Stimulated activated effector memory CD8-positive, alpha-beta T cell treated with anti-CD3 and anti-CD28 coated beads, Interleukin-12 subunit alpha, Interleukin-12 subunit beta, amount 100 ng/mL, for 72 hours (primary cell): ENCODE measurements around the gene PGGHG.
"Not testable (repeated sequence)": the region's sequence is repeated elsewhere in the genome, so short reads cannot be mapped to it uniquely, and the experiment has no call there.

ENCODE experiments used
- ATAC-seq: fragments of 150-1000 bp; cut with Tn5 transposase; 2 replicates; pipeline ENCODE4 v1.10.0; 2021
- DNase-seq, 2 donors: peaks; one replicate each; pipeline ENCODE4 v3.0.0; 2021 to 2022; ENCODE audit warnings: low spot score in 2 of 2
- H3K27ac Mint-ChIP-seq: one replicate; pipeline ENCODE4 v1.8.0; 2022; ENCODE audit warnings: mild to moderate bottlenecking, mixed read lengths
- H3K36me3 Mint-ChIP-seq: one replicate; pipeline ENCODE4 v1.8.0; 2022; ENCODE audit warnings: mild to moderate bottlenecking, mixed read lengths
- H3K4me1 Mint-ChIP-seq: one replicate; pipeline ENCODE4 v1.8.0; 2022; ENCODE audit warnings: mixed read lengths
- H3K4me3 Mint-ChIP-seq: one replicate; pipeline ENCODE4 v1.8.0; 2022; ENCODE audit warnings: mild to moderate bottlenecking, mixed read lengths
- H3K9me3 Mint-ChIP-seq: one replicate; pipeline ENCODE4 v1.8.0; 2022; ENCODE audit warnings: mixed read lengths

Gene PGGHG

DNA sequence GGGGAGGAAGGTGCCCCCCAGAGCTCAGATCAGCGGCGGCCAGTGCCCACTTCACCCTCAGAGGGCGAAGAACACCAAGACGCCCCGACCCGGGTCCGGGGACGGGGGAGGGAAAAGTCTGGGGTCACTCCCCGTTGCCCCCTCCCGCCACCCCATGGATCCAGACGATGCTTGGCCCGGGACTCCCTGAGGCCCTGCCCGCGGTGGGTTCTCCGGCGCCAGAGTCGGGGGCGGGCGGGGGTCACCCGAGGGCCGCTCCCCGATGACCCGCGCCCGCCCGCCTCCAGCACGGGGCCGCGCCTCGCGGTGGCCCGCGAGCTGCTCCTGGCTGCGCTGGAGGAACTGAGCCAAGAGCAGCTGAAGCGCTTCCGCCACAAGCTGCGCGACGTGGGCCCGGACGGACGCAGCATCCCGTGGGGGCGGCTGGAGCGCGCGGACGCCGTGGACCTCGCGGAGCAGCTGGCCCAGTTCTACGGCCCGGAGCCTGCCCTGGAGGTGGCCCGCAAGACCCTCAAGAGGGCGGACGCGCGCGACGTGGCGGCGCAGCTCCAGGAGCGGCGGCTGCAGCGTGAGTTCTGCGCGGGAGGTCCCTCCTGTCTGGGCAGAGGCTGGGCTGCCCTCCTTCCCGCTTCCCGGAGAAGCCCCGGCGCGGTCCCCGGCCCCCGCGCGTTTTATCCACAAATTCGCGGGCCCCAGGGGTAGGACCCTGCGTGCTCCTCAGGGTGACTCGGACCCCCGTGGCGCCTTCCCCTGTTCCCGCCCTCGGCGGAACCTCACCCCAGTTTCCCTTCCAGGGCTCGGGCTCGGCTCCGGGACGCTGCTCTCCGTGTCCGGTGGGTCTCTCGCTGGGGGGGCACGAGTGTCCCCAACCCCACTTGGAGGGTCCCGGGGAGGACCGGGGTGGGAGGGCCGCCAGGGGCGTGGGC lies 9.6 kb upstream of the PGGHG start:
- DNase-seq, result no peak

DNA sequence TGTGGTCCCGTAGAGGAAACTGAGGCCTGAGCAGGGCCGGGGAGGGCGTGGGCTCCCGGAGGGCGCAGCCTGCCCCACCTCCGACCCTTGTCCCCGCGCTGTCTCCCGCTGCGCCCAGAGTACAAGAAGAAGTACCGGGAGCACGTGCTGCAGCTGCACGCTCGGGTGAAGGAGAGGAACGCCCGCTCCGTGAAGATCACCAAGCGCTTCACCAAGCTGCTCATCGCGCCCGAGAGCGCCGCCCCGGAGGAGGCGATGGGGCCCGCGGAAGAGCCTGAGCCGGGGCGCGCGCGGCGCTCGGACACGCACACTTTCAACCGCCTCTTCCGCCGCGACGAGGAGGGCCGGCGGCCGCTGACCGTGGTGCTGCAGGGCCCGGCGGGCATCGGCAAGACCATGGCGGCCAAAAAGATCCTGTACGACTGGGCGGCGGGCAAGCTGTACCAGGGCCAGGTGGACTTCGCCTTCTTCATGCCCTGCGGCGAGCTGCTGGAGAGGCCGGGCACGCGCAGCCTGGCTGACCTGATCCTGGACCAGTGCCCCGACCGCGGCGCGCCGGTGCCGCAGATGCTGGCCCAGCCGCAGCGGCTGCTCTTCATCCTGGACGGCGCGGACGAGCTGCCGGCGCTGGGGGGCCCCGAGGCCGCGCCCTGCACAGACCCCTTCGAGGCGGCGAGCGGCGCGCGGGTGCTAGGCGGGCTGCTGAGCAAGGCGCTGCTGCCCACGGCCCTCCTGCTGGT lies 8.8 kb upstream of the PGGHG start:
- Mint-ChIP-seq H3K36me3 (peaks cover 13% of the 10 kb centered on the region), H3K9me3 (no peaks in the 10 kb centered on the region), H3K4me3 (peak overlapping the region; percentile 72), H3K27ac (no peak overlapping the region), H3K4me1 (peaks cover 44% of the 10 kb centered on the region)
- DNase-seq (no peak), ATAC-seq (peak; percentile 66)

More for the DNA sequence above, 9.6 kb upstream of the PGGHG start:
- Mint-ChIP-seq H3K4me1 (peaks cover 41% of the 10 kb centered on the region), H3K36me3 (peaks cover 13% of the 10 kb centered on the region), H3K9me3 (no peaks in the 10 kb centered on the region), H3K27ac (no peak overlapping the region), H3K4me3 (peak overlapping the region; percentile 72)
- peak; percentile 46 for ATAC-seq

DNA sequence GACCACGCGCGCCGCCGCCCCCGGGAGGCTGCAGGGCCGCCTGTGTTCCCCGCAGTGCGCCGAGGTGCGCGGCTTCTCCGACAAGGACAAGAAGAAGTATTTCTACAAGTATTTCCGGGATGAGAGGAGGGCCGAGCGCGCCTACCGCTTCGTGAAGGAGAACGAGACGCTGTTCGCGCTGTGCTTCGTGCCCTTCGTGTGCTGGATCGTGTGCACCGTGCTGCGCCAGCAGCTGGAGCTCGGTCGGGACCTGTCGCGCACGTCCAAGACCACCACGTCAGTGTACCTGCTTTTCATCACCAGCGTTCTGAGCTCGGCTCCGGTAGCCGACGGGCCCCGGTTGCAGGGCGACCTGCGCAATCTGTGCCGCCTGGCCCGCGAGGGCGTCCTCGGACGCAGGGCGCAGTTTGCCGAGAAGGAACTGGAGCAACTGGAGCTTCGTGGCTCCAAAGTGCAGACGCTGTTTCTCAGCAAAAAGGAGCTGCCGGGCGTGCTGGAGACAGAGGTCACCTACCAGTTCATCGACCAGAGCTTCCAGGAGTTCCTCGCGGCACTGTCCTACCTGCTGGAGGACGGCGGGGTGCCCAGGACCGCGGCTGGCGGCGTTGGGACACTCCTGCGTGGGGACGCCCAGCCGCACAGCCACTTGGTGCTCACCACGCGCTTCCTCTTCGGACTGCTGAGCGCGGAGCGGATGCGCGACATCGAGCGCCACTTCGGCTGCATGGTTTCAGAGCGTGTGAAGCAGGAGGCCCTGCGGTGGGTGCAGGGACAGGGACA lies 8.0 kb upstream of the PGGHG start:
- H3K9me3 Mint-ChIP-seq, result no peaks in the 10 kb centered on the region
- H3K36me3 Mint-ChIP-seq, result peaks cover 13% of the 10 kb centered on the region
- H3K4me1 Mint-ChIP-seq, result peaks cover 51% of the 10 kb centered on the region
- H3K27ac Mint-ChIP-seq, result no peak overlapping the region
- DNase-seq (no peak), ATAC-seq (peak; percentile 59)
- H3K4me3 Mint-ChIP-seq, result peak overlapping the region; percentile 72

DNA sequence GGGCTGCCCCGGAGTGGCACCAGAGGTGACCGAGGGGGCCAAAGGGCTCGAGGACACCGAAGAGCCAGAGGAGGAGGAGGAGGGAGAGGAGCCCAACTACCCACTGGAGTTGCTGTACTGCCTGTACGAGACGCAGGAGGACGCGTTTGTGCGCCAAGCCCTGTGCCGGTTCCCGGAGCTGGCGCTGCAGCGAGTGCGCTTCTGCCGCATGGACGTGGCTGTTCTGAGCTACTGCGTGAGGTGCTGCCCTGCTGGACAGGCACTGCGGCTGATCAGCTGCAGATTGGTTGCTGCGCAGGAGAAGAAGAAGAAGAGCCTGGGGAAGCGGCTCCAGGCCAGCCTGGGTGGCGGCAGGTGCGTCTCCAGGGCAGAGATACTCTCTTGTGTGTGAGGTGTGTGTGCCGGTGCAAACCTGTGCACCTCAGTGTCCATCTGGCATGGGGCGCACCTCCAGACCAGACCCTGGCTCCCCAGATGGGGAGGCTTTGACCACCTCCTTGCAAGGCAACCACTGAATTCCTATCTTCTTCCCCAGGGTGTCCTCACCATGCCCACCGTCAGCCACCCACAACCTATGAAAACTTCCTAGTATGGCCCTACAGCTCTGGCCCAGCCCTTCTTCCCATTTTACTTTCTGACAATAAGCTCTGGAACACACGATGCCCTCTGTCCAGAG lies 7.3 kb upstream of the PGGHG start:
- no peak for ATAC-seq
- peaks cover 13% of the 10 kb centered on the region for H3K36me3 Mint-ChIP-seq
- H3K27ac Mint-ChIP-seq, result no peak overlapping the region
- H3K4me3 Mint-ChIP-seq, result peak overlapping the region; percentile 72
- H3K4me1 Mint-ChIP-seq, result peaks cover 58% of the 10 kb centered on the region
- peak in 1 of 2 donors; percentile 65 for DNase-seq
- no peaks in the 10 kb centered on the region for H3K9me3 Mint-ChIP-seq

DNA sequence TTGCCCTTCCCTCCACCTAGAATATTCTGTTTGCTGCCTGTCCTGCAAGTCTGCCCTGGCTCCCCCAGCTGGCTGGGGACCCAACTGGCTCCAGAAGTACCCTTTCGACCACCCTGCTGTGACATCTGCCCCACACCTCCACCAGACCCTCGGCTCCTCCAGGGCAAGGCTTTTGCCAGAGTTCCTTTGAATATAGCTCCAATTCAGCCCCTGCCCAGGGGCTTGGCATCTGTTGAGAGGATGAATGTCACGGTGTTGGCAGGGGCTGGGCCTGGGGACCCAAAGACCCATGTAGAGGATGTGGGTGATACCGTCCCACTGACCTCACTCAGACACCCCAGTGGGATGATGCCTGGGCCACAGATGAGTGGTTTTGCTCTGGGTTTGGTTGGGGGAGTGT lies 6.8 kb upstream of the PGGHG start:
- Mint-ChIP-seq H3K36me3 (peaks cover 16% of the 10 kb centered on the region), H3K27ac (no peak overlapping the region), H3K4me3 (peak overlapping the region; percentile 72)

DNA sequence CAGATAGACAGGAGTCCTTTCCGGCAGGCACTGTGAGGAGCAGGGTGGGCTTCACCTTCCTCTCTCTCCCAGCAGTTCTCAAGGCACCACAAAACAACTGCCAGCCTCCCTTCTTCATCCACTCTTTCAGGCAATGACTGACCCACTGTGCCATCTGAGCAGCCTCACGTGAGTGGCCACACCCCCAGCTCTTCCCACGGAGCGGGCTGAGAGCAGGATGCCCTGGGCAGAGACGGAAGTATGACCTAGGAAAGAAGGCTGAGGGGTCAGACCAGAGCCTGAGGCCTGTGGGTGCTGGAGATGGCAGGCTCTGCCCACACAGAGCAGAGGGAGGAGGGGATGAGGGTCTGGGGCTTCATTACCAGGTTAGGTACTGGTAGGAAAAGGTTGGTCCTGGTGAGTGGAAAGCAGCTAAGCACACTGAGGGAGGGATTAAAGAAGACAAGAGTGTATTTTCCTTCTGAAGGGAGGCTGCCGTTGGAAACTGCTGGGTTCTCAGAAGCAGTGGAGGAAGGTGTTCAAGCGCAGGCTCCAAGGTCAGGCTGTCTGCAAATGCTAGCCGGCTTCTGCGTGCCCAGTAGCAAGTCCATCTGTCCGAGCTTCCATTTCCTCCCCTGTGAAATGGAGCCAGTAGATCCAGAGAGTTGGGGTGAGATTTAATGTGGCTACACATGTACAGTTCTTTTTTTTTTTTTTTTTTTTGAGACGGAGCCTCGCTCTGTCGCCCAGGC lies 6.1 kb upstream of the PGGHG start:
- Mint-ChIP-seq H3K27ac (no peak overlapping the region), H3K9me3 (no peaks in the 10 kb centered on the region), H3K4me3 (peak overlapping the region; percentile 72), H3K4me1 (peaks cover 64% of the 10 kb centered on the region), H3K36me3 (peaks cover 16% of the 10 kb centered on the region)
- ATAC-seq (no peak), DNase-seq (no peak)

More for the DNA sequence above, 6.8 kb upstream of the PGGHG start:
- H3K9me3 Mint-ChIP-seq, result no peaks in the 10 kb centered on the region
- no peak for DNase-seq
- H3K4me1 Mint-ChIP-seq, result peaks cover 63% of the 10 kb centered on the region
- ATAC-seq, result no peak

DNA sequence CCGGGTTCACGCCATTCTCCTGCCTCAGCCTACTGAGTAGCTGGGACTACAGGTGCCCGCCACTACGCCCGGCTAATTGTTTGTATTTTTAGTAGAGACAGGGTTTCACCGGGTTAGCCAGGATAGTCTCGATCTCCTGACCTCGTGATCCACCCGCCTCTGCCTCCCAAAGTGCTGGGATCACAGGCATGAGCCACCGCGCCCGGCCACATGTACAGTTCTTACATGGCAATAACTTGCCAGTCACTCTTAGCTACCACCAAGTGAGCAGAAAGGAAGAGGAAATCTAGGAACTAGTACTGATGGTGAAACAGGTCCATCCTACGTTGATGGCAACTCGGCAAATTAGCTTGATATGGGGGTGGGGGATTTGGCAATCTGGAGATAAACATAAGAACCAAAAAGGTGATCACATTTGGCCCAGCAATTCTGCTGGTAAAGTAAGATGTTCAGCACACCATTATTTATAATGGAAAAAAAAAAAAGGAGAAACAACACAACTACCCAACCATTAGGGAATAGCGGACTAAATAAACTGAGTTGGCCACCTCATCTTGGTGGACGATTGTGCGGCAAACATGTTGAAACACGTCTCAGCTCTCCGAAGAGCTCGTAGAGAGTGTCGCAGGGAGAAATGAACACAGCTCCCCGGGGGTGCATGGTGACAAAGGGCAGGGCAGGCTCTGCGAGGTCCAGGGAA lies 5.4 kb upstream of the PGGHG start:
- Mint-ChIP-seq H3K36me3 (peaks cover 18% of the 10 kb centered on the region), H3K27ac (no peak overlapping the region), H3K9me3 (no peaks in the 10 kb centered on the region), H3K4me3 (no peak overlapping the region), H3K4me1 (peaks cover 62% of the 10 kb centered on the region)
- ATAC-seq (no peak), DNase-seq (no peak)

DNA sequence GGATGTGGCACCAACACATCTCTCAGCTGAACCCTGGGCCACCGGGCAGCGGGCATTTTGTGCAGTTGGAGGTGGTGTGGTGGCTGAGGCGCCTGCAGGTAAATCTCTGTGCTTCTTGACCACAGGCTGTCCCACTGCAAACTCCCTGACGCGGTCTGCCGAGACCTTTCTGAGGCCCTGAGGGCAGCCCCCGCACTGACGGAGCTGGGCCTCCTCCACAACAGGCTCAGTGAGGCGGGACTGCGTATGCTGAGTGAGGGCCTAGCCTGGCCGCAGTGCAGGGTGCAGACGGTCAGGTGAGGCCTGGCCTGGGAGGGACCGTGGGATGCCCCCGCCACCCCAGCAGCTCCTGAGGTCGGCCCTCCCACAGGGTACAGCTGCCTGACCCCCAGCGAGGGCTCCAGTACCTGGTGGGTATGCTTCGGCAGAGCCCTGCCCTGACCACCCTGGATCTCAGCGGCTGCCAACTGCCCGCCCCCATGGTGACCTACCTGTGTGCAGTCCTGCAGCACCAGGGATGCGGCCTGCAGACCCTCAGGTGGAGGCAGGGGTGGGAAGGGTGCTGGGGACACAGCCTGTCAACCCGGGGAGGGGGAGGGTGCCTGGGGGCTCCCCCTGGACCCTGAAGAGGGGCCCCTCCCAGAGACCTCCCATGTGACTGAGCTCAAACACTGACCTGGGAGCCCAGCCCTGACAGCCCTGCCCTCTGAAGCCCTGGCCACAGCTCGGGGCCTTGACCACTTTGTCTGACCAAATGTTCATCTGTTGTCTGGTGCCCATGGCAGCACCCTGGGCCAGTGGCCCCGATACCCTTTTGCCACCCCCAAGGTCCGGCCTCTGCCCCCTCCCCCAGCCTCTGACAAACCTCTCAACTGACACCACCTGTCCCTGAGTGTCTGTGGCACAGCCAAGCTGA lies 4.6 kb upstream of the PGGHG start:
- DNase-seq, result no peak

DNA sequence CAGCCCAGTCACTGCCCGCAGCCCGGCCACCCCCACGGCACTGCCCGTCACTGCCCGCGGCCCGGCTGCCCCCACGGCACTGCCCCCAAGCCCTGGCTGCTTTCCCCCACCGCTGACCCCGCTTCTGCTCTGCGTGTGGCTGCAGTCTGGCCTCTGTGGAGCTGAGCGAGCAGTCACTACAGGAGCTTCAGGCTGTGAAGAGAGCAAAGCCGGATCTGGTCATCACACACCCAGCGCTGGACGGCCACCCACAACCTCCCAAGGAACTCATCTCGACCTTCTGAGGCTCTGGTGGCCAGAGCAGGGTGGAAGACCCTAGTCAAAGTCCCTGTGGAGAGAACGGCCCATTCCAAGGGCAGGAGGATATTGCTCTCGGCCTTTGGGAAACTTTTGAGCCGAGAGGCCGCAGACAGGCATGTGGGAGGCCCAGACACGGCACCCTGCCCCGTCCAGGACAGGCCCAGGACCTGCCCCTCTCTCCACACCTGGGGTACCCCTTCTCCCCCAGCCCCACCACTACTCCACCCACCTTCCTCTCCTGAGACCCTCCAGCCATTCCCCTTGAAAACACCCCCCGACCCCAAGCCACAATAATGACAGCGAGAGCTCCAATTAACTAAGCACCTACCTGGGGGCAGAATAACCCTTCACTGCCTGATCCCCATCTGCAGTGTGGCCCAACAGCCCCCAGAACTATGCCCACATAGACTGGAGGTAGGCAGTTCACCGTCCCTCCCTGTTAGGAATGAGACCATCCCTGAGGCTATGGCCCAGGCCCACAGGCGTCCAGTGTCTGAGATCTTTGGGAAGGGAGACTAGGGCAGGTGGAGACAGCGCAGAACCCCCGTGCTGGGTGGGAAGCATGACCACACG lies 3.7 kb upstream of the PGGHG start:
- Mint-ChIP-seq H3K9me3 (no peaks in the 10 kb centered on the region), H3K4me1 (peaks cover 66% of the 10 kb centered on the region), H3K27ac (no peak overlapping the region), H3K36me3 (peaks cover 18% of the 10 kb centered on the region), H3K4me3 (no peak overlapping the region)
- ATAC-seq (no peak), DNase-seq (no peak)

More for the DNA sequence above, 4.6 kb upstream of the PGGHG start:
- no peak for ATAC-seq
- Mint-ChIP-seq H3K4me1 (peaks cover 58% of the 10 kb centered on the region), H3K9me3 (no peaks in the 10 kb centered on the region), H3K36me3 (peaks cover 18% of the 10 kb centered on the region), H3K4me3 (no peak overlapping the region), H3K27ac (no peak overlapping the region)

DNA sequence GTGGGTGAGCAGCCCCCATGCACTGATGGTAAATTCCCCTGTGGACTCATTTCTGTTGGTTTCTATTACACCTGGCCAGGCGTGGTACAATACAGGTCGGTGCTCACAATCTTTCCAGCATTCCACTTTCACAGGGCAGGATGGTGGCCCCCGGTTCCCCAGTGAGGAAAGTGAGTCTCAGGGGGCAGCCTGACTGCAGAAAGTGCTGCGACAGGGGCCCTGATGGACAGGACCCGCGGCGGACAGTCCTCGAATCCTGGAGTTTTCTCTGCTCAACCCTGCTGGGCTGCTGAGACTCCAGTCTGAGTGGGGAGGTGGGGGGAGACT lies 3.1 kb upstream of the PGGHG start:
- Mint-ChIP-seq H3K9me3 (no peaks in the 10 kb centered on the region), H3K4me1 (peaks cover 70% of the 10 kb centered on the region), H3K4me3 (no peak overlapping the region), H3K27ac (no peak overlapping the region), H3K36me3 (peaks cover 18% of the 10 kb centered on the region)
- DNase-seq (no peak), ATAC-seq (no peak)

DNA sequence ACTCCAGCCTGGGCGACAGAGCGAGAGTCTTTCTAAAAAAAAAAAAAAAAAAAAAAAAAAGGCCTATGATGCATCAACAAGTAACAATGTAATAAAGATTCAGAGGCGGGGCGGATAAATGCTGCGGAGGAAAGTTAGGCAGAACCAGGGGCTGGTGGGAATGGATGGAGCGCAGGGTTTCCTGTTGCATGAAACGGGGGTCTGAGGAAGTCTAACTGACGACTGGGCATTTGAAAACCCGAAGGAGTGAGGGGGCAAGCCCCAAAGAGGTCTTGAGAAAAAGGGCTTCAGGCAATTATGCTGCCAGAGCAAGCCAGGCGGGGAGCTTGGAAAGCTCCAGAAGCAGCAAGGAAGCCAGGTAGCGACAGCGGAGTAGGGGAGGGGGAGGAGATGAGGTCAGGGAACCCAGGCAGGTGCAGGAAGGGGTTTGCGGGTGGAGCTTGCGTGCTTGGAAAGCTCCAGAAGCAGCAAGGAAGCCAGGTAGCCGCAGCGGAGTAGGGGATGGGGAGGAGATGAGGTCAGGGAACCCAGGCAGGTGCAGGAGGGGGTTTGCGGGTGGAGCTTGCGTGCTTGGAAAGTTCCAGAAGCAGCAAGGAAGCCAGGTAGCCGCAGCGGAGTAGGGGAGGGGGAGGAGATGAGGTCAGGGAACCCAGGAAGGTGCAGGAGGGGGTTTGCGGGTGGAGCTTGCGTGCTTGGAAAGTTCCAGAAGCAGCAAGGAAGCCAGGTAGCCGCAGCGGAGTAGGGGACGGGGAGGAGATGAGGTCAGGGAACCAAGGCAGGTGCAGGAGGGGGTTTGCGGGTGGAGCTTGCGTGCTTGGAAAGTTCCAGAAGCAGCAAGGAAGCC lies 1.7 kb upstream of the PGGHG start:
- not testable (repeated sequence) for H3K9me3 Mint-ChIP-seq, DNase-seq, ATAC-seq
- H3K4me1 Mint-ChIP-seq, result peaks cover 64% of the 10 kb centered on the region
- H3K4me3 Mint-ChIP-seq, result peak overlapping the region; percentile 96
- H3K27ac Mint-ChIP-seq, result peak overlapping the region; percentile 93
- peaks cover 28% of the 10 kb centered on the region for H3K36me3 Mint-ChIP-seq
